ENCODE measurements around the gene TBC1D22B.

- TF ChIP-seq, protein P1, sequence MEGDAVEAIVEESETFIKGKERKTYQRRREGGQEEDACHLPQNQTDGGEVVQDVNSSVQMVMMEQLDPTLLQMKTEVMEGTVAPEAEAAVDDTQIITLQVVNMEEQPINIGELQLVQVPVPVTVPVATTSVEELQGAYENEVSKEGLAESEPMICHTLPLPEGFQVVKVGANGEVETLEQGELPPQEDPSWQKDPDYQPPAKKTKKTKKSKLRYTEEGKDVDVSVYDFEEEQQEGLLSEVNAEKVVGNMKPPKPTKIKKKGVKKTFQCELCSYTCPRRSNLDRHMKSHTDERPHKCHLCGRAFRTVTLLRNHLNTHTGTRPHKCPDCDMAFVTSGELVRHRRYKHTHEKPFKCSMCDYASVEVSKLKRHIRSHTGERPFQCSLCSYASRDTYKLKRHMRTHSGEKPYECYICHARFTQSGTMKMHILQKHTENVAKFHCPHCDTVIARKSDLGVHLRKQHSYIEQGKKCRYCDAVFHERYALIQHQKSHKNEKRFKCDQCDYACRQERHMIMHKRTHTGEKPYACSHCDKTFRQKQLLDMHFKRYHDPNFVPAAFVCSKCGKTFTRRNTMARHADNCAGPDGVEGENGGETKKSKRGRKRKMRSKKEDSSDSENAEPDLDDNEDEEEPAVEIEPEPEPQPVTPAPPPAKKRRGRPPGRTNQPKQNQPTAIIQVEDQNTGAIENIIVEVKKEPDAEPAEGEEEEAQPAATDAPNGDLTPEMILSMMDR (conservative IDR thresholded peaks at IDR 0.05; ENCODE audit: low read depth, low read length) = no peak
- TF ChIP-seq EZH2 (IDR thresholded peaks at IDR 0.05; ENCODE audit: low read length, unreplicated experiment) = no peak
Measured at GRCh38 chr6:37273690-37274089, 16.1 kb downstream of the TBC1D22B start.

Measured in PC-3 (cell line).